CD4-positive, CD25-positive, alpha-beta regulatory T cell (primary cell): ENCODE results near the gene KCTD5. TPM values are rescaled to one million over a fixed set of nuclear protein-coding genes. Genes with fewer than 3 reads are reported as not detected.
A peak's percentile ranks its signal among the peaks of the same experiment; 100 is the strongest.
"Not testable (repeated sequence)": the region's sequence is repeated elsewhere in the genome, so short reads cannot be mapped to it uniquely, and the experiment has no call there.

ENCODE experiments used
- ATAC-seq, 2 donors: fragments of 150-1000 bp; cut with Tn5 transposase; one replicate each; pipeline ENCODE4 v1.10.0; 2021; ENCODE audit warnings: low read depth in 2 of 2, moderate number of reproducible peaks in 2 of 2, moderate library complexity in 1 of 2
- DNase-seq, 3 donors: peaks; one replicate each; pipeline versions ENCODE4 v3.0.0 to v3.0.0-alpha.2; 2012 to 2022; ENCODE audit warnings: mixed read lengths in 1 of 3
- H3K27ac ChIP-seq: one replicate; pipeline ENCODE4 v1.7.0; 2013; ENCODE audit warnings: mild to moderate bottlenecking, low read length; ENCODE audit not compliant: insufficient read depth, poor library complexity, severe bottlenecking
- H3K27me3 ChIP-seq: one replicate; pipeline ENCODE4 v1.7.0; 2013; ENCODE audit warnings: low read length; ENCODE audit not compliant: control insufficient read depth, insufficient read depth
- H3K36me3 ChIP-seq: one replicate; pipeline ENCODE4 v1.7.0; 2013; ENCODE audit warnings: mild to moderate bottlenecking, low read length, moderate library complexity; ENCODE audit not compliant: control insufficient read depth, insufficient read depth
- H3K4me1 ChIP-seq: 2 replicates; pipeline ENCODE4 v1.7.0; 2013; ENCODE audit warnings: mild to moderate bottlenecking, low read length; ENCODE audit not compliant: insufficient read depth, control insufficient read depth, poor library complexity, severe bottlenecking
- H3K4me3 ChIP-seq: one replicate; pipeline ENCODE4 v1.7.0; 2013; ENCODE audit warnings: low read depth, mild to moderate bottlenecking, low read length, moderate library complexity
- H3K9me3 ChIP-seq, 2 experiments: 1 replicate in 1 of 2; 2 replicates in 1 of 2; pipeline ENCODE4 v1.7.0; 2013; ENCODE audit warnings: low read length in 2 of 2, mild to moderate bottlenecking in 1 of 2, moderate library complexity in 1 of 2; ENCODE audit not compliant: control insufficient read depth in 2 of 2
- H3K27ac Mint-ChIP-seq, 3 donors: one replicate each; pipeline ENCODE4 v1.8.0; 2020 to 2022; ENCODE audit warnings: mild to moderate bottlenecking in 3 of 3, mixed read lengths in 3 of 3, moderate library complexity in 2 of 3
- H3K27me3 Mint-ChIP-seq: one replicate; pipeline ENCODE4 v1.8.0; 2022; ENCODE audit warnings: mild to moderate bottlenecking, mixed read lengths
- H3K36me3 Mint-ChIP-seq: one replicate; pipeline ENCODE4 v1.8.0; 2020; ENCODE audit warnings: mixed read lengths
- H3K4me1 Mint-ChIP-seq, 4 donors: one replicate each; pipeline ENCODE4 v1.8.0; 2020 to 2022; ENCODE audit warnings: mixed read lengths in 4 of 4, mild to moderate bottlenecking in 1 of 4
- H3K4me3 Mint-ChIP-seq, 4 donors: one replicate each; pipeline ENCODE4 v1.8.0; 2020 to 2022; ENCODE audit warnings: mild to moderate bottlenecking in 4 of 4, mixed read lengths in 4 of 4, moderate library complexity in 3 of 4
- H3K9me3 Mint-ChIP-seq, 7 donors: one replicate each; pipeline ENCODE4 v1.8.0; 2020 to 2022; ENCODE audit warnings: mixed read lengths in 7 of 7, mild to moderate bottlenecking in 3 of 7, moderate library complexity in 2 of 7
- polyA plus RNA-seq, 4 donors: library from polyadenylated mRNA; unstranded; fragments of 300-500 nt; fragmentation: Illumina TruSeq; gene quantifications; one replicate each; pipeline ENCODE4 v1.2.3, GENCODE V29; 2021
- total RNA-seq: library from RNA; stranded (reverse); gene quantifications from one replicate; pipeline ENCODE4 v1.2.3, GENCODE V29; 2022

KCTD5 gene
- total and polyA plus RNA-seq, 5 donors from 2014 or later = 17.5 to 26.4 (median 22.1) TPM

DNA sequence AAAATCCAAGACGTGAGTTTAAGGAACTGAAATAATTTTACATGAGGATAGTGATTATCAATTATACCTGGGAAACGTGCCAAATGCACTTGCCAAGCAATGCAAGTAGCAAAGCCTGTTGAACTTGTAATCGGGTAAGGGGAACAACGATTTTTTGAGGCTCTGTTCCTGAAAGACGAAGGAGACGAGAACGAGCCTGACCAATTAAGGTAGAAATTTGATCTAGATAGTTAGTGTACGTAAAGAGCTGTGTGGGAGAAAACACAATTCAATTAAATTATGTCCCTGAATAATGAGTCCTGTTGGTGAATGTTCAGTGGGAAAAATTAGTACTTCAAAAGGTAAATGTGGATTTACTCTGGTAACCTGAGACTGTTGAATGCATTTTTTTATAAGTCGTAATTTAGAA is 17.7 kb upstream of the KCTD5 start:
- no peak overlapping the region for H3K4me3 ChIP-seq
- Mint-ChIP-seq H3K27me3 (no peaks in the 10 kb centered on the region), H3K9me3 (no peaks in the 10 kb centered on the region), H3K4me3 (no peak overlapping the region), H3K4me1 (peaks cover 13 to 44% (median 28%) of the 10 kb centered on the region in 4 donors), H3K27ac (peak overlapping the region; percentile 82 to 85 (median 83)), H3K36me3 (peaks cover 21% of the 10 kb centered on the region)
- ATAC-seq = no peak
- H3K27me3 ChIP-seq = no peaks in the 10 kb centered on the region
- no peak for DNase-seq
- H3K36me3 ChIP-seq = peaks cover 5% of the 10 kb centered on the region
- peak overlapping the region; percentile 64 for H3K27ac ChIP-seq
- H3K9me3 ChIP-seq = no peaks in the 10 kb centered on the region
- H3K4me1 ChIP-seq = peaks cover 5% of the 10 kb centered on the region

- not testable (repeated sequence) for H3K36me3 ChIP-seq, H3K9me3 Mint-ChIP-seq, H3K27me3 ChIP-seq, H3K27me3 Mint-ChIP-seq, H3K4me3 ChIP-seq, ATAC-seq, H3K4me1 ChIP-seq, H3K27ac ChIP-seq, H3K9me3 ChIP-seq, H3K4me3 Mint-ChIP-seq, DNase-seq
- H3K4me1 Mint-ChIP-seq = peaks cover 20 to 50% (median 26%) of the 10 kb centered on the region in 4 donors
- peak overlapping the region in 1 of 3 donors; percentile 26 for H3K27ac Mint-ChIP-seq
- H3K36me3 Mint-ChIP-seq = peaks cover 21% of the 10 kb centered on the region
These were observed 15.7 kb upstream of the KCTD5 start for GRCh38 chr16:2666671-2667070.

DNA sequence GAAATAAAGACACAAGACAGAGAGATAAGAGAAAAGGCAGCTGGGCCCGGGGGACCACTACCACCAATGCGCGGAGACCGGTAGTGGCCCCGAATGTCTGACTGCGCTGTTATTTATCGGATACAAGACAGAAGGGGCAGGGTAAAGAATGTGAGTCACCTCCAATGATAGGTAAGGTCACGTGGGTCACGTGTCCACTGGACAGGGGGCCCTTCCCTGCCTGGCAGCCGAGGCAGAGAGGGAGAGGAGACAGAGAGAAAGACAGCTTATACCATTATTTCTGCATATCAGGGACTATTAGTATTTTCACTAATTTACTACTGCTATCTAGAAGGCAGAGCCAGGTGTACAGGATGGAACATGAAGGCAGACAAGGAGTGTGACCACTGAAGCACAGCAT is 12.7 kb upstream of the KCTD5 start:
- Mint-ChIP-seq H3K4me1 (peaks cover 8 to 40% (median 13%) of the 10 kb centered on the region in 4 donors), H3K27ac (peak overlapping the region in 2 of 3 donors; percentile 68 to 88), H3K4me3 (peak overlapping the region in 3 of 4 donors; percentile 9 to 56 (median 35)), H3K36me3 (peaks cover 18% of the 10 kb centered on the region)
- not testable (repeated sequence) for H3K9me3 ChIP-seq, H3K27me3 ChIP-seq, ATAC-seq, H3K9me3 Mint-ChIP-seq, DNase-seq, H3K27ac ChIP-seq, H3K27me3 Mint-ChIP-seq, H3K36me3 ChIP-seq, H3K4me3 ChIP-seq
- peaks cover 21% of the 10 kb centered on the region for H3K4me1 ChIP-seq

DNA sequence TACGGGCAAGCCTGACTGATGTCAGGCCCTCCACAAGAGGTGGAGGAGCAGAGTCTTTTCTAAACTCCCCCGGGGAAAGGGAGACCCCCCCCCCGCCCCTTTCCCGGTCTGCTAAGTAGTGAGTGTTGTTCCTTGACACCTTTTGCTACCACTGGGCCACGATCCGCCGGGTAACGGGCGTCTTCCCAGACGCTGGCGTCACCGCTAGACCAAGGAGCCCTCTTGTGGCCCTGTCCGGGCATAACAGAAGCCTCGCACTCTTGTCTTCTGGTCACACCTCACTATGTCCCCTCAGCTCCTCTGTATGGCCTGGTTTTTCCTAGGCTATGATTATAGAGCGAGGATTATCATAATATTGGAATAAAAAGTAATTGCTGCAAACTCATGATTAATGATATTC is 12.3 kb upstream of the KCTD5 start:
- not testable (repeated sequence) for H3K36me3 ChIP-seq, ATAC-seq, H3K4me3 ChIP-seq, H3K9me3 ChIP-seq, H3K27ac ChIP-seq, H3K27me3 ChIP-seq, H3K27me3 Mint-ChIP-seq, H3K9me3 Mint-ChIP-seq
- peak; percentile 35 to 61 (median 55) for DNase-seq
- Mint-ChIP-seq H3K27ac (peak overlapping the region in 2 of 3 donors; percentile 68 to 88), H3K36me3 (peaks cover 18% of the 10 kb centered on the region), H3K4me3 (peak overlapping the region; percentile 55 to 80 (median 74)), H3K4me1 (peaks cover 7 to 40% (median 13%) of the 10 kb centered on the region in 4 donors)
- H3K4me1 ChIP-seq = peaks cover 21% of the 10 kb centered on the region

- H3K27me3 ChIP-seq, H3K9me3 Mint-ChIP-seq, H3K27ac Mint-ChIP-seq, H3K4me3 ChIP-seq, H3K36me3 ChIP-seq, H3K27ac ChIP-seq, ATAC-seq, H3K27me3 Mint-ChIP-seq, H3K9me3 ChIP-seq: not testable (repeated sequence)
- peaks cover 16% of the 10 kb centered on the region for H3K36me3 Mint-ChIP-seq
- DNase-seq = peak in 1 of 3 donors; percentile 26
- peaks cover 21% of the 10 kb centered on the region for H3K4me1 ChIP-seq
- H3K4me1 Mint-ChIP-seq = peaks cover 7 to 38% (median 13%) of the 10 kb centered on the region in 4 donors
- peak overlapping the region in 2 of 4 donors; percentile 26 to 83 for H3K4me3 Mint-ChIP-seq
These were observed 11.1 kb upstream of the KCTD5 start for GRCh38 chr16:2671193-2671592.

- Mint-ChIP-seq H3K4me1 (peaks cover 7 to 38% (median 13%) of the 10 kb centered on the region in 4 donors), H3K27me3 (no peaks in the 10 kb centered on the region), H3K27ac (peak overlapping the region in 1 of 3 donors; percentile 38), H3K4me3 (peak overlapping the region; percentile 54 to 85 (median 82)), H3K9me3 (no peaks in the 10 kb centered on the region), H3K36me3 (peaks cover 12% of the 10 kb centered on the region)
- Histone ChIP-seq H3K4me3 (no peak overlapping the region), H3K4me1 (peaks cover 21% of the 10 kb centered on the region), H3K27ac (peak overlapping the region; percentile 2), H3K36me3 (peaks cover 5% of the 10 kb centered on the region), H3K27me3 (no peaks in the 10 kb centered on the region), H3K9me3 (no peaks in the 10 kb centered on the region)
- DNase-seq = no peak
- ATAC-seq = no peak
These were observed 10.6 kb upstream of the KCTD5 start for GRCh38 chr16:2671741-2672140.

GRCh38 chr16:2673066-2673999 is 9.0 kb upstream of the KCTD5 start:
- peak overlapping the region; percentile 86 to 95 (median 90) for H3K4me3 Mint-ChIP-seq
- ATAC-seq (peak; percentile 94 to 96), DNase-seq (peak; percentile 94 to 97 (median 97))
- H3K4me1 ChIP-seq = peaks cover 21% of the 10 kb centered on the region
- H3K9me3 Mint-ChIP-seq = no peaks in the 10 kb centered on the region
- peak overlapping the region; percentile 9 to 69 (median 29) for H3K27ac Mint-ChIP-seq
- H3K4me1 Mint-ChIP-seq = peaks cover 7 to 38% (median 13%) of the 10 kb centered on the region in 4 donors
- H3K36me3 Mint-ChIP-seq = peaks cover 7% of the 10 kb centered on the region
- H3K9me3 ChIP-seq = no peaks in the 10 kb centered on the region
- peak overlapping the region; percentile 80 for H3K27ac ChIP-seq
- no peaks in the 10 kb centered on the region for H3K27me3 ChIP-seq
- H3K27me3 Mint-ChIP-seq = no peaks in the 10 kb centered on the region
- peak overlapping the region; percentile 91 for H3K4me3 ChIP-seq
- peaks cover 5% of the 10 kb centered on the region for H3K36me3 ChIP-seq
